ENCODE measurements around the gene RASSF4.

RASSF4 gene

DNA sequence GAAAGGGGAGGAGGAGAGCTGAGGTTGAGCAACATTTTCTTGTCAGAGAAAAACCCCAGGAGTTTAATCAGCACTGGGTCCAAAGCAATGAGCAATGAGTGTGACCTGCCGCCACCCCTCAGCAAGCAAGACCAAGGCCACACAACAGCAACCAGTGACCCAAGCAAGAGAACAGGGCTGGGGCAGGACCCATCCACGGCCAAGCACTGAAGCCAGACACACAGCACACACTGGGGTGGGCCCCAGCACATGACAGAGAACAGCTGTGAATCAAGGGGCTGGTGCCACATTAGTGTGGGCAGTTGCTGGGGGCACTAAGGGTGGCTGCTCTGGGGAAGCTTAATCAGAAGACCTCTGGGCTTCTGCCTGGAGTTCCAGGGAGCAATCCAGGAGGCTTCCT, 32.2 kb upstream of the RASSF4 start:
- no peak for DNase-seq (ENCODE audit: low read depth)
- in situ Hi-C loops (cut with HindIII; ENCODE audit: low sequenced_read_pairs) = no loop called here
- TF ChIP-seq, protein P1, sequence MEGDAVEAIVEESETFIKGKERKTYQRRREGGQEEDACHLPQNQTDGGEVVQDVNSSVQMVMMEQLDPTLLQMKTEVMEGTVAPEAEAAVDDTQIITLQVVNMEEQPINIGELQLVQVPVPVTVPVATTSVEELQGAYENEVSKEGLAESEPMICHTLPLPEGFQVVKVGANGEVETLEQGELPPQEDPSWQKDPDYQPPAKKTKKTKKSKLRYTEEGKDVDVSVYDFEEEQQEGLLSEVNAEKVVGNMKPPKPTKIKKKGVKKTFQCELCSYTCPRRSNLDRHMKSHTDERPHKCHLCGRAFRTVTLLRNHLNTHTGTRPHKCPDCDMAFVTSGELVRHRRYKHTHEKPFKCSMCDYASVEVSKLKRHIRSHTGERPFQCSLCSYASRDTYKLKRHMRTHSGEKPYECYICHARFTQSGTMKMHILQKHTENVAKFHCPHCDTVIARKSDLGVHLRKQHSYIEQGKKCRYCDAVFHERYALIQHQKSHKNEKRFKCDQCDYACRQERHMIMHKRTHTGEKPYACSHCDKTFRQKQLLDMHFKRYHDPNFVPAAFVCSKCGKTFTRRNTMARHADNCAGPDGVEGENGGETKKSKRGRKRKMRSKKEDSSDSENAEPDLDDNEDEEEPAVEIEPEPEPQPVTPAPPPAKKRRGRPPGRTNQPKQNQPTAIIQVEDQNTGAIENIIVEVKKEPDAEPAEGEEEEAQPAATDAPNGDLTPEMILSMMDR (IDR thresholded peaks at IDR 0.05; ENCODE audit: low read depth, low read length, missing control alignments) = no peak
- H3K4me3 ChIP-seq (ENCODE audit: low read depth, low read length) = no peak overlapping the region

DNA sequence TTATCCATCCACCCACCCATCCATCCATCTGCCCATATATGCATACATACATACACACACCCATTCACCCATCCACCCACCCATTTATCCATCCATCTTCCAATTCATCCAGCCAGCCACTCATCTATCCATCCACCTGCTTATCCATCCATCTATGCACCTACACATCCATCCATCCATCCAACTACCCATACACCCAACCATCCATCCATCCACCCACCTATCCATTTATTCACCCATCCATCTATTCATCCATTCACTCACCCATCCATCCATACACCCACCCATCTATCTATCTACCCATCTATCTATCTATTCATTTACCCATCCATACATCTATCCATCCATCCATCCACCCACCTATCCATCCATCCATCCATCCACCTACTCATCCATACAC, 31.1 kb upstream of the RASSF4 start:
- in situ Hi-C loops (cut with HindIII; ENCODE audit: low sequenced_read_pairs) = no loop called here
- H3K4me3 ChIP-seq (ENCODE audit: low read depth, low read length) = no peak overlapping the region
- no peak for DNase-seq (ENCODE audit: low read depth)
- TF ChIP-seq, protein P1 (IDR thresholded peaks at IDR 0.05; ENCODE audit: low read depth, low read length, missing control alignments) = no peak

DNA sequence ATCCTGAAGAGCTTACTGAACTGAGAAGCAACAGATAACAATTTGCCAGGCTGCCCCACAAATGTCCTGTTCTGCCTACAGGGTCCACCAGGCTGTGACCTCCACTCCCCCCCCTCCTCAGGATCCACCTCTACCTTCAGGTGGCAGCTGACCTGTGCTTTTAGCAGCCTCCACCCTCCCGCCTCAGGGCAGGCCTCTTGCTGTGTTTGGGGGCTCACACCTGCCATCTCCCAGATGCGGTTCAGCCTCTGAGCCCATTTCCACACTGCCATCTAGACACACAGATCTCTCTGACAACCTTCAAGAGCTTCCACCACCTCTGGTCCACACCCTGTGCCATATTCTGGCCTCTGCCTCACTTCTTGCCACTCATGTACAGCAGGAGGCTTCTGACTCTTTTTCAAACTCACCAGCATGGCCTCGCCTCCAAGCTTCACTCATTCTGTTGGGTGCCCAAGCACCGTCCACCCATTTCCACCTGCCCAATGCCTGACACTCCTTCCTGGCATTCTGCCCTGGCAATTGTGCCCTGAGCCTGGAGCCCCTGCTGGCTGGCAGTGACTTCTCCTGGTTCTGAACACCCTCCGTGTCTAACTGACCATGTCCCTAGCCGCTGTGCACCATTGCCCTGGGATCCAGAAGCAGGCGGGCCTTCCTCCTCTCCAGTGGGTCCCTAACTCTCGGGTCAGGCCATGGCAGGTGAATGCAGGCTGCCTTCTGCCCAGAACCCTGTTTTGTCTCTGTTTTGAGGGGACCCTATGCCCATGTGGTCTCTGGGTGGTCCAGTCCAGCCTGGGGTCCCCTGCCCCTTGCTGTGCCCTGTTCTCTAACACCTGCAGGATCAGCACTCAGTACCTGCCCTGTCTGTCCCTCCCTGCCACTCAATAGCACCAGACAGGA, 30.0 kb upstream of the RASSF4 start:
- no peak for DNase-seq (ENCODE audit: low read depth)
- in situ Hi-C loops (cut with HindIII; ENCODE audit: low sequenced_read_pairs) = no loop called here
- TF ChIP-seq, protein P1 (IDR thresholded peaks at IDR 0.05; ENCODE audit: low read depth, low read length, missing control alignments) = no peak
- no peak overlapping the region for H3K4me3 ChIP-seq (ENCODE audit: low read depth, low read length)

DNA sequence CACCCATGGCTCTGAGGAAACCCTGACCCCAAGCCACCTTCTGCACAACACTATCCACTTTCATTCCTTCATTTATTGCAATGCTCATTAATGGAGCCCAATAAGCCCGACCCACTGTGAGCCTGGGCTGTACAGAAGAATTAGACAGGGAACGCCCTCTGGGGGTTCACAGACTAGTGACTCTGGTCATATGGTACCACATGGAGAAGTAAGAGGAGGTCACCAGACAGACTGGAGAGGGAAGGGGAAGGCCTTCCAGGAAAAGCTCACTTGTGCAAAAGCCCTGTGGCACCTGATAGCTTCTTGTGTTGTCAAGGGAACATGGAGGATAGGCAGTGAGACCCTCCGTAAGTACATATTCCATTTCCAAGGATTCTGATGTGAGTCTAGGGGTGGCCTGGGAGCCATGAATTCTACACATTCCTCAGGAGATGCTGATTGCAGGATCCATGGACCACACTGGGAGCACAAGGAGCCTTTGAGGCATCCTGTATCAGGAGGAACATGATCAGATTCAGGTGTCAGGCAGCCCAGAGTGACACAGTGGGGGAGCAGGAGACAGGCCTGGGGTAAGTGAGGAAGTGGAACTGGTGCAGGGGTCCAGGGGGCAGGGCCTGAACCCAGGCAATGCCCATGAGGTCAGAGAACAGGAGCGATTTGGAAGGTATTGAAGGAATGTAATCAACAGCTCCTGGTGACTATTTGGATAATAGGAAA, 28.5 kb upstream of the RASSF4 start:
- TF ChIP-seq, protein P1 (IDR thresholded peaks at IDR 0.05; ENCODE audit: low read depth, low read length, missing control alignments) = no peak
- in situ Hi-C loops (cut with HindIII; ENCODE audit: low sequenced_read_pairs) = no loop called here
- no peak overlapping the region for H3K4me3 ChIP-seq (ENCODE audit: low read depth, low read length)
- no peak for DNase-seq (ENCODE audit: low read depth)

DNA sequence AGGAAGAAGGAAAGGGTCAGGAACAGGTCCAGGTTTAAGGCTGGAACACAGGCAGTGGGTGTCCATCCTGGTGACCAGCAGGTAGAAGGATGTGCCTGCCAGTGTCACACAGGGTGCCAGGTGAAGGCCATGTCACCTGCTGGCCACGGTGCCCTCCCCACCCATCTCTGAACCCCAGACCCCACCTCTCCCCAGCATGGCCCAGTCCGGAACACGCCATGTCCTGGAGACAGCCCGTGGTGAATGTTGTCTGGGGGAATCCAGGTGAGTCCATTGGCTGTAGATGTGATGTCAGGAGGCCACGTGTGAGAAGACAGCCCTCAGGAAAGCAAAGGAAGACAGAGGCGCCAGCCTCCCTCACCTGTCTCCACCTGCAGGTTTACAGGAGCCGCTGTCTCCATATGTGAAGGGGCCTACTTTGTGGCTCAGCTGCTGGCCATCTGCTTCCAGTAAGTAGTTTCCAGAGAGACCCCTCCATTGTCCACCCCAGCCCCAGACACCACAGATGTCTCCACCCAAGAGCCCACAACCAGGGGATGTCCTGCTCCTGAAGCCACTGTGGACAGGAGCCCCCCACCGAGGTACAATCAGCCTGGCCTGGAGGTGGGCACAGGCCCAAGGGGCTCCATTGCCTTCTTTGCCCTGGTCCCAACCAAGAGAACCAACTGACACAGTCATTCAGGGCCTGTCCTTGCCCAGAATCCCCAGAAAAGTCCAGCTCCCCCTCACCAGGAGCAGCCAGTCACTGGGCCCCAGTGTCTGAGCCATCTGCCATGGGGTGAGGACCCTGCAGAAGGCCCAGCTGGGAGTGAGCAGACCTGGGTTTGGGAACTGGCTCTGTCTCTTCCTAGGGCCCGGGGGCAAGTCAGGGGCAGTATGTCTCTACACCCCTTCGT, 27.7 kb upstream of the RASSF4 start:
- in situ Hi-C loops (cut with HindIII; ENCODE audit: low sequenced_read_pairs) = no loop called here
- TF ChIP-seq, protein P1 (IDR thresholded peaks at IDR 0.05; ENCODE audit: low read depth, low read length, missing control alignments) = no peak
- no peak for DNase-seq (ENCODE audit: low read depth)
- no peak overlapping the region for H3K4me3 ChIP-seq (ENCODE audit: low read depth, low read length)
